ENCODE results near the gene MALL.
"Not testable (repeated sequence)": the region's sequence is repeated elsewhere in the genome, so short reads cannot be mapped to it uniquely, and the experiment has no call there.

DNA sequence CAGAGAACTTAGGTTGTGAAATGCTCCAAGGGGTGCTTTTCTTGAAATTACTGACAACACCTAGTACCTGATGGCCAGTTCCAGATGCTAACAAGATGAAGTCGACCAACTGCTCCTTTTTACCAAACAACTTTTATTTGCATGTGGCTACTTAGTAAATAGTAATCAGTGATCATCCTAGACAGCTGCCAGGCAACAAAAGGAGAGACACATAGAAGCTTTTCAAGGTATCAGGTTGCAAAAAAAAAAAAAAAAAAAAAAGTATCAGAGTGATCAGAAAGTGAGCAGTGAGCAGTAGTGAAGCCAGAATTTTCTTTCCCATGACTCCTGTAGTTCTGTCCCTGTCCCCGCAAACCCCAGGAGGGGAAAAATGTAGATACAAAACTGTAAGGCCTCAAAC is 31.9 kb downstream of the MALL start:
- TF ChIP-seq SRF (IDR thresholded peaks at IDR 0.05; ENCODE audit: low read depth, low read length); POLR2A (IDR thresholded peaks at IDR 0.05; ENCODE audit: control extremely low read depth in 1 of 2, low read depth in 2 of 2, low read length in 2 of 2); RFX5 (IDR thresholded peaks at IDR 0.05; ENCODE audit: borderline replicate concordance, low read depth, low read length): not testable (repeated sequence)
- TF ChIP-seq, protein P1, sequence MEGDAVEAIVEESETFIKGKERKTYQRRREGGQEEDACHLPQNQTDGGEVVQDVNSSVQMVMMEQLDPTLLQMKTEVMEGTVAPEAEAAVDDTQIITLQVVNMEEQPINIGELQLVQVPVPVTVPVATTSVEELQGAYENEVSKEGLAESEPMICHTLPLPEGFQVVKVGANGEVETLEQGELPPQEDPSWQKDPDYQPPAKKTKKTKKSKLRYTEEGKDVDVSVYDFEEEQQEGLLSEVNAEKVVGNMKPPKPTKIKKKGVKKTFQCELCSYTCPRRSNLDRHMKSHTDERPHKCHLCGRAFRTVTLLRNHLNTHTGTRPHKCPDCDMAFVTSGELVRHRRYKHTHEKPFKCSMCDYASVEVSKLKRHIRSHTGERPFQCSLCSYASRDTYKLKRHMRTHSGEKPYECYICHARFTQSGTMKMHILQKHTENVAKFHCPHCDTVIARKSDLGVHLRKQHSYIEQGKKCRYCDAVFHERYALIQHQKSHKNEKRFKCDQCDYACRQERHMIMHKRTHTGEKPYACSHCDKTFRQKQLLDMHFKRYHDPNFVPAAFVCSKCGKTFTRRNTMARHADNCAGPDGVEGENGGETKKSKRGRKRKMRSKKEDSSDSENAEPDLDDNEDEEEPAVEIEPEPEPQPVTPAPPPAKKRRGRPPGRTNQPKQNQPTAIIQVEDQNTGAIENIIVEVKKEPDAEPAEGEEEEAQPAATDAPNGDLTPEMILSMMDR (IDR thresholded peaks at IDR 0.05; ENCODE audit: control extremely low read depth in 1 of 3, insufficient read depth in 1 of 3, low read depth in 1 of 3, low read length in 3 of 3) = not testable (repeated sequence)
